ES-I3 (cell line): ENCODE data around the gene RAD50.
"Not testable (repeated sequence)": the region's sequence is repeated elsewhere in the genome, so short reads cannot be mapped to it uniquely, and the experiment has no call there.

Experiments used
- H3K36me3 ChIP-seq: 2 replicates; pipeline ENCODE4 v1.6.1; 2013; ENCODE audit warnings: mild to moderate bottlenecking, low read length, control low read depth, moderate library complexity; ENCODE audit not compliant: insufficient read depth
- H3K4me1 ChIP-seq: 2 replicates; pipeline ENCODE4 v1.6.1; 2013; ENCODE audit warnings: mild to moderate bottlenecking, control low read depth, low read length; ENCODE audit not compliant: insufficient read depth
- H3K9ac ChIP-seq: 2 replicates; pipeline ENCODE4 v1.6.1; 2013; ENCODE audit warnings: low read depth, mild to moderate bottlenecking, low read length, moderate library complexity
- H3K9me3 ChIP-seq: 2 replicates; pipeline ENCODE4 v1.6.1; 2013; ENCODE audit warnings: mild to moderate bottlenecking, low read length, moderate library complexity; ENCODE audit not compliant: control insufficient read depth, insufficient read depth

Gene RAD50

GRCh38 chr5:132556763-132557477 is at the start of gene RAD50:
Gene RAD50, plus strand, starts transcription at chr5:132556977. Its CDS starts 348 bp downstream, at chr5:132557325.
- Histone ChIP-seq H3K4me1 (no peaks in the 10 kb centered on the region; the same call in 1 of the 2 replicates), H3K36me3 (peaks cover 4% of the 10 kb centered on the region; the same call in 1 of the 2 replicates), H3K9ac (peak within 1 kb of the TSS; percentile 80), H3K9me3 (no peaks in the 10 kb centered on the region; the same call in 1 of the 2 replicates)

- no peaks in the 10 kb centered on the region for H3K36me3 ChIP-seq
- H3K9ac ChIP-seq: no peak overlapping the region
- peaks cover 3% of the 10 kb centered on the region for H3K9me3 ChIP-seq
Observed at GRCh38 chr5:132510076-132510475, 46.7 kb upstream of the RAD50 start.

GRCh38 chr5:132513618-132514336 is 43.0 kb upstream of the RAD50 start:
- H3K9me3 ChIP-seq, H3K4me1 ChIP-seq, H3K36me3 ChIP-seq, H3K9ac ChIP-seq: not testable (repeated sequence)

More at GRCh38 chr5:132510076-132510475, 46.7 kb upstream of the RAD50 start:
- H3K4me1 ChIP-seq: no peaks in the 10 kb centered on the region

GRCh38 chr5:132522067-132522466 is 34.7 kb upstream of the RAD50 start:
- H3K4me1 ChIP-seq, H3K9ac ChIP-seq, H3K36me3 ChIP-seq, H3K9me3 ChIP-seq: not testable (repeated sequence)

GRCh38 chr5:132524877-132525276 is 31.9 kb upstream of the RAD50 start:
- H3K9ac ChIP-seq, H3K9me3 ChIP-seq, H3K4me1 ChIP-seq, H3K36me3 ChIP-seq: not testable (repeated sequence)

- Histone ChIP-seq H3K9me3 (no peaks in the 10 kb centered on the region; the same call in 1 of the 2 replicates), H3K9ac (no peak overlapping the region), H3K36me3 (no peaks in the 10 kb centered on the region), H3K4me1 (no peaks in the 10 kb centered on the region)
Observed at GRCh38 chr5:132525299-132525724, 31.5 kb upstream of the RAD50 start.

- H3K36me3 ChIP-seq: no peaks in the 10 kb centered on the region
- H3K4me1 ChIP-seq: no peaks in the 10 kb centered on the region
- H3K9me3 ChIP-seq: no peaks in the 10 kb centered on the region
- peak overlapping the region; percentile 30; the same call in 1 of the 2 replicates for H3K9ac ChIP-seq
Observed at GRCh38 chr5:132526290-132526973, 30.3 kb upstream of the RAD50 start.

GRCh38 chr5:132526974-132527564 is 29.7 kb upstream of the RAD50 start:
- Histone ChIP-seq H3K4me1 (no peaks in the 10 kb centered on the region), H3K36me3 (no peaks in the 10 kb centered on the region), H3K9ac (no peak overlapping the region; the same call in 1 of the 2 replicates), H3K9me3 (no peaks in the 10 kb centered on the region)

- Histone ChIP-seq H3K9me3 (no peaks in the 10 kb centered on the region), H3K4me1 (no peaks in the 10 kb centered on the region), H3K36me3 (no peaks in the 10 kb centered on the region), H3K9ac (no peak overlapping the region)
Observed at GRCh38 chr5:132528021-132528420, 28.8 kb upstream of the RAD50 start.

- no peaks in the 10 kb centered on the region for H3K9me3 ChIP-seq
- H3K4me1 ChIP-seq: no peaks in the 10 kb centered on the region
- H3K9ac ChIP-seq: no peak overlapping the region
- no peaks in the 10 kb centered on the region for H3K36me3 ChIP-seq
Observed at GRCh38 chr5:132528866-132529634, 27.7 kb upstream of the RAD50 start.

- Histone ChIP-seq H3K36me3 (no peaks in the 10 kb centered on the region), H3K9me3 (no peaks in the 10 kb centered on the region), H3K9ac (no peak overlapping the region), H3K4me1 (no peaks in the 10 kb centered on the region)
Observed at GRCh38 chr5:132530946-132531345, 25.8 kb upstream of the RAD50 start.

- H3K36me3 ChIP-seq: no peaks in the 10 kb centered on the region
- H3K4me1 ChIP-seq: no peaks in the 10 kb centered on the region
- H3K9ac ChIP-seq: no peak overlapping the region
- no peaks in the 10 kb centered on the region for H3K9me3 ChIP-seq
Observed at GRCh38 chr5:132539716-132540115, 17.1 kb upstream of the RAD50 start.

- Histone ChIP-seq H3K4me1 (no peaks in the 10 kb centered on the region), H3K9ac (no peak overlapping the region), H3K36me3 (no peaks in the 10 kb centered on the region), H3K9me3 (no peaks in the 10 kb centered on the region)
Observed at GRCh38 chr5:132540149-132540548, 16.6 kb upstream of the RAD50 start.

GRCh38 chr5:132540764-132541163 is 16.0 kb upstream of the RAD50 start:
- no peaks in the 10 kb centered on the region for H3K4me1 ChIP-seq
- H3K9me3 ChIP-seq: no peaks in the 10 kb centered on the region
- H3K9ac ChIP-seq: no peak overlapping the region
- no peaks in the 10 kb centered on the region for H3K36me3 ChIP-seq
